ENCODE measurements around the gene CADPS2. TPM values are rescaled to one million over a fixed set of nuclear protein-coding genes. Genes with fewer than 3 reads are reported as not detected.

Gene CADPS2
- total RNA-seq, 1 donor from 2014 or later, result 4.4 TPM

DNA sequence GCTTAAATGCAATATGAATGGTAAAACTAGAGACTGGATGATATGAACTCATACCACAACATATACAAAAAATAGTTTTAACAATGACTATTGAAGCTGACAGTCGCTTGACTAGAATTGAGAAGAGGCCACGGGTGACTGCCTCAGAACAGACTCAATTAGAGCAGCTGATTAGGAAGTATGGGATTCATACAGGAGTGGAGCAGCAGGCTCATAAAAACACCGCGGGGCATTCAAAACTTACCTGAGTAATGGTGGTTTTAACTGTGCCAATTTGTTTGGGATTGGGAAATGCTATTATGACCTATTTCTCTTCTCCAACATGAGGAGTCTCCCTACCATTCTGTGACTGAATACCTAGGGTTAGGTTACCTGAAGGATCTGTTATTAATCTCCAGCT lies 2.1 kb downstream of the CADPS2 start:
- no peak for DNase-seq (ENCODE audit: low read depth)

DNA sequence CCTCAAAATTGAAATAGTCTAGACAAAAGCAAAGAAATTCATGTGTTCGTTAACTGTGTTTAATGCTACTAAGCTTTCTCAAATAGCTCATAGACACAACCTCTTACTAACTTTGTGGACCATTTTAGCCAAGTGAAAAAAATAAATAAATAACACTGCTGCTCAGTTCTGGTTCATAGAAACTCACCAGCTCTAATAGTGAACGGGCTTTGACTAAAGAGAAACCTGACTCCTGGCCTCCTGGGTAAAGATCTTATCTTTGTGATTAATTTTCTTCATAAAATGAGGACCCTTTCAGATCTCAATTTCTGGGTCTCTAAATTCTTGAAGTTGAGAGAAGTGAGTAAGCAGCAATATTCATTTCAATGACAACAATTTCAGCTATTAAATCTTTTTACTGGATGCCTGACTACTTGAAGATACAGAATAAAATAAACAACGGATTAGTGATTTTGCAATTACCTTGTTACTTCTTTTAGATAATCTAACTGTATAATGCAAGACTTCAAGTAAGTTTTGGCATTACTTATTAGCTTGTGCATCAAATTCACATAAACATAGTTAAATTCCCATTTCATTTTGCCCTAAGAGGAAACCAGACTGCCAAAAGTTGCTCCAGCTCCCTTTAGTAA lies 3.1 kb downstream of the CADPS2 start:
- no peak for DNase-seq (ENCODE audit: low read depth)
- TF ChIP-seq, protein P1, sequence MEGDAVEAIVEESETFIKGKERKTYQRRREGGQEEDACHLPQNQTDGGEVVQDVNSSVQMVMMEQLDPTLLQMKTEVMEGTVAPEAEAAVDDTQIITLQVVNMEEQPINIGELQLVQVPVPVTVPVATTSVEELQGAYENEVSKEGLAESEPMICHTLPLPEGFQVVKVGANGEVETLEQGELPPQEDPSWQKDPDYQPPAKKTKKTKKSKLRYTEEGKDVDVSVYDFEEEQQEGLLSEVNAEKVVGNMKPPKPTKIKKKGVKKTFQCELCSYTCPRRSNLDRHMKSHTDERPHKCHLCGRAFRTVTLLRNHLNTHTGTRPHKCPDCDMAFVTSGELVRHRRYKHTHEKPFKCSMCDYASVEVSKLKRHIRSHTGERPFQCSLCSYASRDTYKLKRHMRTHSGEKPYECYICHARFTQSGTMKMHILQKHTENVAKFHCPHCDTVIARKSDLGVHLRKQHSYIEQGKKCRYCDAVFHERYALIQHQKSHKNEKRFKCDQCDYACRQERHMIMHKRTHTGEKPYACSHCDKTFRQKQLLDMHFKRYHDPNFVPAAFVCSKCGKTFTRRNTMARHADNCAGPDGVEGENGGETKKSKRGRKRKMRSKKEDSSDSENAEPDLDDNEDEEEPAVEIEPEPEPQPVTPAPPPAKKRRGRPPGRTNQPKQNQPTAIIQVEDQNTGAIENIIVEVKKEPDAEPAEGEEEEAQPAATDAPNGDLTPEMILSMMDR (conservative IDR thresholded peaks at IDR 0.05; ENCODE audit: low read depth, low read length), result no peak
- H3K4me3 ChIP-seq (ENCODE audit: low read depth, low read length), result no peak overlapping the region

More for the DNA sequence above, 2.1 kb downstream of the CADPS2 start:
- TF ChIP-seq, protein P1 (conservative IDR thresholded peaks at IDR 0.05; ENCODE audit: low read depth, low read length), result no peak
- no peak overlapping the region for H3K4me3 ChIP-seq (ENCODE audit: low read depth, low read length)

DNA sequence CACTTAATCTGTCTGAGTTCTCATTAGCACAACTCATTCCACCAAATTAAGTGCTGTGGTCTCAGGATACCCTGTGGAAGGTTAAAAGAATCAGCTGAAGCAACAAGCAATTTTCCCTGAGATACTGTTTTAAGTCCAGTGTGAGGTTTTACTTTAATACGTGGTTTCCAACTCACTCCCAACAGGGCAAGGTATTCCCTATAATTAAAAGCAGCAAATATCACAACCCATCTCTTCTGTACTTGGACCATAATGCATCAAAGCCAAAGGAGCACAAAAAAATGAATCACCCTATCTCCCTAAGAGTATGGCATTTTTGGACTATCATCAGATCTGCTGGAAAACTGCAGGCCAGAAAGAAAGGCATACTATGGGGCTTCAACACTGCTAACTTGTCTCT lies 4.9 kb downstream of the CADPS2 start:
- H3K4me3 ChIP-seq (ENCODE audit: low read depth, low read length), result no peak overlapping the region
- TF ChIP-seq, protein P1 (conservative IDR thresholded peaks at IDR 0.05; ENCODE audit: low read depth, low read length), result no peak
- no peak for DNase-seq (ENCODE audit: low read depth)

DNA sequence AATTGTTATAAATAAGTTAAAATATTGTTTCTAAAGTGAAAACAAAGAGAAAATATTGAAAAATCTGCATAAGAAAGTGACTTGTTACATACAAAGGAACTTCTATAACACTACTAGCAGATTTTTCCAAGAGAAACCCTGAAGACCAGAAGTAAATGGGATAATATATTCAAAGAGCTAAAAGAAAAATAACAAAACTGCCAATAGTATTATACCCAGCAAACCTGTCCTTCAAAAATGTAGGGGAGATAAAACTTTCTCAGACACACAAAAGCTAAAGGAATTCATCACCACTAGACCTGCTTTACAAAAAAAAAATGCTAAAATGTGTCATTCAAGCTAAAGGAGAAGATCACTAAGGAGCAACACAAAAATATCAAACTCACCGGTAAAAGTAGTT lies 17.0 kb downstream of the CADPS2 start:
- no peak overlapping the region for H3K4me3 ChIP-seq (ENCODE audit: low read depth, low read length)
- DNase-seq (ENCODE audit: low read depth), result no peak
- TF ChIP-seq, protein P1 (conservative IDR thresholded peaks at IDR 0.05; ENCODE audit: low read depth, low read length), result no peak

DNA sequence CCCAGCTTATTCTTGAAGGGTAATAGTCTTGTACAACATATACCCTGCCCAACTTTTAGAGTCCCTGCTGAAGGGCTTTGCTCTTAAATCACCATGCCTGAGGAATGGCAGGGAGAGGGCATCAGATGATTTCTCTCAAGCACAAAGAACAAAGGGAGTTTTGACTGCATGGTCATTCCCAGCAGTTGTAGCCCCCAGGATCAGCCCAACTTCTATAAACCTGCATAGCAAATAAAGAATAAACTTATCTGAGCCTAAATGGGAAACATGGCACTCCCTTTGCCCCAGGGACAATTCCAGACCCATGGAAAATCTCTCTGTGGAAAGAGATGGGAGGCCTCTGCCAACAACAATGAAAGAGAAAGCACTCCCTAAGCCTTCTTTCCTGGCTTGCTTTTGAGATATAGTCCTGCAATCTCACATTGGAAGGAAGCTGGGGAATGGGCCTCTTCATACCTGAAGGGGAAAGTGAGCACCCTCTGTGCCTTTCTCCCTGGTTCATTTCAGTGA lies 18.7 kb downstream of the CADPS2 start:
- no peak for DNase-seq (ENCODE audit: low read depth)
- no peak overlapping the region for H3K4me3 ChIP-seq (ENCODE audit: low read depth, low read length)
- TF ChIP-seq, protein P1 (conservative IDR thresholded peaks at IDR 0.05; ENCODE audit: low read depth, low read length), result no peak

DNA sequence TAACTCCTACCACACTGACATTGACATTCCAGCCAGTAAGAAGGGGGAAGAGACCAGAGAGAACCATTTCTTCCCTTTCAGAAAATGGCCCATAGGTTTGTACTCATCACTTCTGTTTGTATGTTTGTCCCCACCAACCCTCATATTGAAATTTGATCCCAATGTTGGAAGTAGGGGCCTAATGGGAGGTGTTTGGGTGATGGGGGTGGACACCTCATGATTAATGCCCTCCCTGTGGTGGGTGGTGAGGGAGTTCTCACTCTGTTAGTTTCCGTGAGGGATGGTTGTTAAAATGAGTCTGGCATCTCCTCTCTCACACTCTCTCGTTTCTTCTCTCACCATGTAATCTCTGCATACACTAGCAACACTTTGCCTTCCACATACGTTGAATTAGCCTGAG lies 21.4 kb downstream of the CADPS2 start:
- TF ChIP-seq, protein P1 (conservative IDR thresholded peaks at IDR 0.05; ENCODE audit: low read depth, low read length), result no peak
- no peak overlapping the region for H3K4me3 ChIP-seq (ENCODE audit: low read depth, low read length)
- no peak for DNase-seq (ENCODE audit: low read depth)

DNA sequence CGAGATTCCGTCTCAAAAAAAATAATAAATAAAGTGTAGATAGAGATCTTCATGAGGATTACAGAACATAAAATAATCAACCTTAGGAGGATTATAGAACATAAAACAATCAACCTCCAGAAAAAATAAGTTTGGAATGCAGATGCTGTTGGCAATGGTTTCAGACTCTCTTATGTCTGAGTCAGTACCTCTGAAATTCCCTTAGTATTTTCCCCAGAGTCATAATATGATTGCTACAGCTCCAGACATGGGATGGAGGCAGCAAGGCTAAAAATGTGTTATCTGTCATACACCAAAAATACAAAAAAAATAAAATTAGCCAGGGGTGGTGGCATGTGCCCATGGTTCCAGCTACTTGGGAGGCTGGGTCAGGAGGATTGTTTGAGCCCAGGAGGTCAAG lies 22.2 kb downstream of the CADPS2 start:
- TF ChIP-seq, protein P1 (conservative IDR thresholded peaks at IDR 0.05; ENCODE audit: low read depth, low read length), result no peak
- no peak overlapping the region for H3K4me3 ChIP-seq (ENCODE audit: low read depth, low read length)
- no peak for DNase-seq (ENCODE audit: low read depth)

All from epithelial cell of proximal tubule (primary cell).